ENCODE measurements around the gene PROSER2. TPM values are rescaled to one million over a fixed set of nuclear protein-coding genes. Genes with fewer than 3 reads are reported as not detected.

The PROSER2 gene
- total and polyA plus RNA-seq, 4 donors = 6.5 to 24.9 (median 9.9) TPM

GRCh38 chr10:11824376-11824775 is 1.2 kb downstream of the PROSER2 start (continued):
- TF ChIP-seq REST (IDR thresholded peaks at IDR 0.05) (peak; percentile 83), GABPA (IDR thresholded peaks at IDR 0.05 in 1 of 2, conservative IDR thresholded peaks at IDR 0.05 in 1 of 2) (no peak), YY1 (IDR thresholded peaks at IDR 0.05) (peak; percentile 80), SP1 (IDR thresholded peaks at IDR 0.05) (no peak)

- no peaks in the 10 kb centered on the region for H3K36me3 ChIP-seq (ENCODE audit: control insufficient read depth in 4 of 4, insufficient read depth in 3 of 4, low read depth in 1 of 4, low read length in 3 of 4)
These were observed 1.7 kb downstream of the PROSER2 start for GRCh38 chr10:11824825-11825224.

More at GRCh38 chr10:11824825-11825224, 1.7 kb downstream of the PROSER2 start:
- TF ChIP-seq YY1 (IDR thresholded peaks at IDR 0.05) = peak; percentile 5
- peak; percentile 34 to 62 for TF ChIP-seq HNF4A (conservative IDR thresholded peaks at IDR 0.05)
- no peak for TF ChIP-seq JUND (IDR thresholded peaks at IDR 0.05)
- TF ChIP-seq MAX (IDR thresholded peaks at IDR 0.05) = no peak
- TF ChIP-seq CTCF (IDR thresholded peaks at IDR 0.05; ENCODE audit: low read depth, low read length, missing input control) = no peak
- TF ChIP-seq TAF1 (conservative IDR thresholded peaks at IDR 0.05) = no peak
- TF ChIP-seq ZBTB33 (IDR thresholded peaks at IDR 0.05) = no peak
- Histone ChIP-seq H3K27ac (ENCODE audit: low read depth in 1 of 2, low read length in 2 of 2) (peak overlapping the region; percentile 96), H3K4me1 (ENCODE audit: control insufficient read depth in 4 of 4, insufficient read depth in 4 of 4, low read length in 3 of 4) (peaks cover 10 to 42% (median 29%) of the 10 kb centered on the region in 4 donors), H3K27me3 (ENCODE audit: control insufficient read depth in 4 of 4, insufficient read depth in 4 of 4, low read length in 3 of 4) (no peaks in the 10 kb centered on the region), H3K4me3 (ENCODE audit: low read depth in 1 of 3, low read length in 3 of 3) (peak overlapping the region; percentile 27 to 97 (median 82)), H3K9ac (ENCODE audit: low read depth in 1 of 2, low read length in 2 of 2) (peak overlapping the region; percentile 40 to 99), H3K9me3 (ENCODE audit: control insufficient read depth in 4 of 4, low read length in 3 of 4) (no peaks in the 10 kb centered on the region)
- no peak for DNase-seq (ENCODE audit: low spot score)
- WGBS = 48% methylated on average over 11 of the region's 11 CpGs

Data from liver (tissue), 9 donors.